ENCODE results near the gene ATF5. TPM values are rescaled to one million over a fixed set of nuclear protein-coding genes. Genes with fewer than 3 reads are reported as not detected.

Gene ATF5
- total RNA-seq: 7.2 TPM
- long read RNA-seq, partial matches to known transcripts: 1 of 1 reads
- long read RNA-seq, other reads (novel, unspliced or antisense): 0 of 1 reads

GRCh38 chr19:49929121-49929610 lies at the start of gene ATF5, which contains the start of gene NUP62:
ATF5 (plus strand) TSS chr19:49929205; CDS start chr19:49930851, 1,646 bp downstream.
NUP62 (minus strand) TSS chr19:49929504; CDS start chr19:49909807, 19,697 bp downstream.
- intact Hi-C loops (cut with DNase I): no loop called here
- peak; percentile 86 for ATAC-seq (ENCODE audit: poor library complexity)
- DNase-seq: peak; percentile 94

GRCh38 chr19:49879243-49879963 lies 49.6 kb upstream of the ATF5 start:
- intact Hi-C loops (cut with DNase I): no loop called here
- DNase-seq (no peak), ATAC-seq (ENCODE audit: poor library complexity) (no peak)

- DNase-seq (no peak), ATAC-seq (ENCODE audit: poor library complexity) (no peak)
- intact Hi-C loops (cut with DNase I): no loop called here
Measured at GRCh38 chr19:49880162-49880869, 48.7 kb upstream of the ATF5 start.

- no peak for DNase-seq
- intact Hi-C loops (cut with DNase I): no loop called here
- no peak for ATAC-seq (ENCODE audit: poor library complexity)
Measured at GRCh38 chr19:49881186-49881585, 47.8 kb upstream of the ATF5 start.

GRCh38 chr19:49881672-49882394 lies 47.2 kb upstream of the ATF5 start:
- intact Hi-C loops (cut with DNase I): no loop called here
- DNase-seq (no peak), ATAC-seq (ENCODE audit: poor library complexity) (no peak)

GRCh38 chr19:49882643-49883042 lies 46.4 kb upstream of the ATF5 start:
- no peak for DNase-seq
- intact Hi-C loops (cut with DNase I): no loop called here
- ATAC-seq (ENCODE audit: poor library complexity): no peak

- ATAC-seq (ENCODE audit: poor library complexity) (no peak), DNase-seq (no peak)
- intact Hi-C loops (cut with DNase I): no loop called here
Measured at GRCh38 chr19:49883094-49883493, 45.9 kb upstream of the ATF5 start.

- intact Hi-C loops (cut with DNase I): no loop called here
- no peak for ATAC-seq (ENCODE audit: poor library complexity)
- DNase-seq: no peak
Measured at GRCh38 chr19:49884109-49884508, 44.9 kb upstream of the ATF5 start.

GRCh38 chr19:49884760-49885159 lies 44.2 kb upstream of the ATF5 start:
- no peak for DNase-seq
- intact Hi-C loops (cut with DNase I): no loop called here
- ATAC-seq (ENCODE audit: poor library complexity): no peak

- no peak for ATAC-seq (ENCODE audit: poor library complexity)
- intact Hi-C loops (cut with DNase I): no loop called here
- DNase-seq: no peak
Measured at GRCh38 chr19:49887037-49887664, 41.9 kb upstream of the ATF5 start.

GRCh38 chr19:49887665-49888509 lies 41.1 kb upstream of the ATF5 start:
- intact Hi-C loops (cut with DNase I): no loop called here
- ATAC-seq (ENCODE audit: poor library complexity) (no peak), DNase-seq (no peak)

GRCh38 chr19:49888510-49888824 lies 40.5 kb upstream of the ATF5 start:
- intact Hi-C loops (cut with DNase I): no loop called here
- no peak for DNase-seq
- ATAC-seq (ENCODE audit: poor library complexity): no peak

- intact Hi-C loops (cut with DNase I): no loop called here
- no peak for ATAC-seq (ENCODE audit: poor library complexity)
- no peak for DNase-seq
Measured at GRCh38 chr19:49889038-49889686, 39.8 kb upstream of the ATF5 start.

GRCh38 chr19:49889687-49890348 lies 39.2 kb upstream of the ATF5 start:
- DNase-seq (peak; percentile 88), ATAC-seq (ENCODE audit: poor library complexity) (peak; percentile 81)
- intact Hi-C loops (cut with DNase I): no loop called here

- ATAC-seq (ENCODE audit: poor library complexity) (peak; percentile 42), DNase-seq (no peak)
- intact Hi-C loops (cut with DNase I): no loop called here
Measured at GRCh38 chr19:49890349-49891311, 38.4 kb upstream of the ATF5 start.

GRCh38 chr19:49891393-49891792 lies 37.6 kb upstream of the ATF5 start:
- intact Hi-C loops (cut with DNase I): no loop called here
- DNase-seq: no peak

More at GRCh38 chr19:49891393-49891792, 37.6 kb upstream of the ATF5 start:
- ATAC-seq (ENCODE audit: poor library complexity): no peak

Measured in Right ventricle myocardium superior (tissue), 1 donor.